B cell (primary cell): ENCODE data around the gene SYT6. TPM values are rescaled to one million over a fixed set of nuclear protein-coding genes. Genes with fewer than 3 reads are reported as not detected.
"Not testable (repeated sequence)": the region's sequence is repeated elsewhere in the genome, so short reads cannot be mapped to it uniquely, and the experiment has no call there.

Experiments
- ATAC-seq: fragments of 200-7000 bp; cut with Tn5 transposase; one replicate; pipeline ENCODE4 v1.10.0; 2021; ENCODE audit warnings: low read depth, mild to moderate bottlenecking, moderate number of reproducible peaks, moderate library complexity
- CTCF ChIA-PET: fragments of 350-600 bp; sonication (Branson Sonifier 250); formaldehyde crosslinking; loops from one replicate; lab custom pipeline; 2021; ENCODE audit warnings: antibody characterized with exemption, inconsistent platforms; lab: Charles Lee
- POLR2A ChIA-PET: fragments of 350-600 bp; sonication (Branson Sonifier 250); formaldehyde crosslinking; loops from one replicate; lab custom pipeline; 2021; ENCODE audit warnings: antibody characterized with exemption; lab: Charles Lee
- DNase-seq: peaks from one replicate; pipeline ENCODE4 v3.0.0; 2013
- H2AFZ ChIP-seq: 2 replicates; pipeline ENCODE4 v1.6.1; 2012; ENCODE audit warnings: mild to moderate bottlenecking, low read depth, low read length; ENCODE audit not compliant: insufficient read depth, poor library complexity, severe bottlenecking
- H3K27ac ChIP-seq, 2 donors: 1 replicate in 1 of 2; 2 replicates in 1 of 2; pipeline ENCODE4 v1.5.1; 2012 to 2013; ENCODE audit warnings: low read length in 2 of 2, mild to moderate bottlenecking in 2 of 2, moderate library complexity in 1 of 2
- H3K27me3 ChIP-seq, 4 experiments: fragments of 200-600 bp in 1 of 4; sonication (generic) in 1 of 4; replicated peaks in 1 of 4; 1 replicate in 2 of 4; 2 replicates in 2 of 4; pipeline versions ENCODE4 v1.6.1 to v1.7.0; 2013 to 2016; ENCODE audit warnings: low read length in 3 of 4, mild to moderate bottlenecking in 2 of 4, mixed read lengths in 1 of 4, moderate library complexity in 1 of 4; ENCODE audit not compliant: insufficient read depth in 4 of 4, control insufficient read depth in 3 of 4; ENCODE audit errors: control extremely low read depth in 1 of 4
- H3K36me3 ChIP-seq, 2 experiments: replicated peaks in 1 of 2; 1 replicate in 1 of 2; 2 replicates in 1 of 2; pipeline versions ENCODE4 v1.6.1 to v1.7.1; 2013; ENCODE audit warnings: low read length in 1 of 2; ENCODE audit not compliant: insufficient read depth in 2 of 2, control insufficient read depth in 1 of 2; ENCODE audit errors: control extremely low read depth in 1 of 2, extremely low read depth in 1 of 2
- H3K4me1 ChIP-seq, 2 donors: fragments of 200-600 bp in 1 of 2; sonication (generic) in 1 of 2; 1 replicate in 1 of 2; 2 replicates in 1 of 2; pipeline versions ENCODE4 v1.5.1 to v1.6.1; 2013 to 2017; ENCODE audit warnings: low read length in 2 of 2; ENCODE audit not compliant: control insufficient read depth in 2 of 2, insufficient read depth in 2 of 2
- H3K4me2 ChIP-seq: replicated peaks from 2 replicates; pipeline ENCODE3; 2012; ENCODE audit warnings: mild to moderate bottlenecking, low read depth, low read length; ENCODE audit not compliant: poor library complexity, severe bottlenecking
- H3K4me3 ChIP-seq, 5 experiments: fragments of 200-600 bp in 1 of 5; sonication (generic) in 1 of 5; 1 replicate in 3 of 5; 2 replicates in 2 of 5; pipeline versions ENCODE4 v1.5.1 to v1.7.0; 2011 to 2016; ENCODE audit warnings: low read length in 4 of 5, mild to moderate bottlenecking in 4 of 5, low read depth in 2 of 5, control low read depth in 1 of 5, moderate library complexity in 1 of 5; ENCODE audit not compliant: insufficient read depth in 1 of 5; ENCODE audit errors: control extremely low read depth in 1 of 5, extremely low read depth in 1 of 5
- H3K79me2 ChIP-seq: fragments of 200-600 bp; sonication (generic); one replicate; pipeline ENCODE4 v1.6.0; 2016; ENCODE audit warnings: low read length; ENCODE audit not compliant: control insufficient read depth, insufficient read depth
- H3K9ac ChIP-seq: fragments of 200-600 bp; sonication (generic); 2 replicates; pipeline ENCODE4 v1.6.1; 2017; ENCODE audit warnings: mild to moderate bottlenecking, low read length, moderate library complexity
- H3K9me3 ChIP-seq, 3 donors: one replicate each; pipeline versions ENCODE4 v1.6.1 to v1.7.1; 2013; ENCODE audit warnings: low read length in 2 of 3; ENCODE audit not compliant: control insufficient read depth in 2 of 3, insufficient read depth in 1 of 3; ENCODE audit errors: control extremely low read depth in 1 of 3
- H4K20me1 ChIP-seq: 2 replicates; pipeline ENCODE4 v1.6.0; 2012; ENCODE audit warnings: mild to moderate bottlenecking, low read length; ENCODE audit not compliant: insufficient read depth, control insufficient read depth, poor library complexity, severe bottlenecking
- H3K27ac Mint-ChIP-seq: one replicate; pipeline ENCODE4 v1.8.0; 2021; ENCODE audit warnings: mixed read lengths
- H3K27me3 Mint-ChIP-seq: one replicate; pipeline ENCODE4 v1.8.0; 2021; ENCODE audit warnings: mixed read lengths
- H3K4me1 Mint-ChIP-seq: one replicate; pipeline ENCODE4 v1.8.0; 2021; ENCODE audit warnings: mixed read lengths
- H3K4me3 Mint-ChIP-seq: one replicate; pipeline ENCODE4 v1.8.0; 2021; ENCODE audit warnings: mixed read lengths
- H3K9me3 Mint-ChIP-seq: one replicate; pipeline ENCODE4 v1.8.0; 2022; ENCODE audit warnings: mixed read lengths; ENCODE audit not compliant: insufficient read depth
- CTCF ChIP-seq: fragments of 200-600 bp; IDR thresholded peaks from one replicate; pipeline ENCODE4 v1.8.0; 2022; ENCODE audit warnings: antibody characterized with exemption, mild to moderate bottlenecking
- EZH2 ChIP-seq: IDR thresholded peaks from 2 replicates; pipeline ENCODE4 v1.6.1; 2012; ENCODE audit warnings: borderline replicate concordance, low read depth, mild to moderate bottlenecking, moderate library complexity, low read length; ENCODE audit not compliant: insufficient read depth, poor library complexity, severe bottlenecking
- WGBS: methylation state at CpG from one replicate; pipeline ENCODE4 v1.1.5; 2013; ENCODE audit warnings: missing lambda C conversion rate; ENCODE audit not compliant: insufficient coverage; 5-methylcytosine and 5-hydroxymethylcytosine counted together
- intact Hi-C: fragments of 100-400 bp; cut with micrococcal nuclease; formaldehyde crosslinking; loops from one replicate; pipeline ENCODE4 v1.10.0; 2022
- polyA plus RNA-seq: library from polyadenylated mRNA; depleted of rRNA; stranded (reverse); fragments of >200 nt; gene quantifications from 2 replicates; pipeline ENCODE4 v1.2.3, GENCODE V29; 2012
- total RNA-seq, 2 donors: library from RNA; stranded (reverse); fragments of 120-200 nt in 1 of 2; gene quantifications; 1 replicate in 1 of 2; 2 replicates in 1 of 2; pipeline versions ENCODE4 v1.2.3 to v1.2.4, GENCODE V29; 2013 to 2022

Gene SYT6
- total and polyA plus RNA-seq, 2 donors (not counting 1 experiment from before 2014, with no cell fraction given), result not detected

DNA sequence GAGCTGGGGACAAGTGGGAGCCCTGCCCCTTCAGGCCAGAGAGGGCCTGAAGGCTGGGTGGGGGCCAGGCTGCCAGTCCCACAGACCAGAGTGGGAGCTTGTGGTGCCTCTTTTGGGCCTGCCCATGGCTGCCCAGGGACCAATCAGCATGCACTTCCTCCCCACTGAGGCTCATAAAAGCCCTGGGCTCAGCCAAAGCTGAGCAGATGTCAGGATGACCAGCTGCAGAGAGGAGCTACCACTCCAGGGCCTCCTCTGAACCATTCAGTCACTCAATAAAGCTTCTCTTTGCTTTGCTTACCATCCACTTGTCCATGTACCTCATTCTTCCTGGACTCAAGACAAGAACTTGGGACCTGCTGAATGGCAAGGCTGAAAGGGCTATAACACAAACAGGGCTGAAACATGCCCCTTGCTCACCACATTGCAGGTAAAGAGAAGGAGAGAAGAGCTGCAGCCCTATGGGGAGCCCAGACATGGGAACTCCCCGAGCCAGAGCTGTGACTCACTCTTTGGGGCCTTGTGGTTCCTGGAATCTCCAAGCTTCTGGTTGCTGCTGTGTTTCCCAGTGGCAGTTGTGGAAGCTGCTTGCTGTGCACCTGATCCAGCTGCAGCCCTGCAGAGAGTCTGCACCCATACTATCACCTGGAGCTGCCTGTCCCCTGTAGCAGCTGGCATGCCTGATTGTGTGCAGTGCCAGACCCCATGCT is 92.4 kb downstream of the SYT6 start:
- H3K4me1 Mint-ChIP-seq, result no peaks in the 10 kb centered on the region
- peaks cover 20% of the 10 kb centered on the region for H3K27me3 Mint-ChIP-seq
- no peaks in the 10 kb centered on the region for H3K36me3 ChIP-seq
- no peak overlapping the region for H3K4me3 ChIP-seq
- ChIA-PET POLR2A (no interaction called here), CTCF (no interaction called here)
- no peak overlapping the region for H3K4me2 ChIP-seq
- 71% methylated on average over 1 of the region's 1 CpG for WGBS
- no peak overlapping the region for H3K9ac ChIP-seq
- no peak overlapping the region for H3K27ac Mint-ChIP-seq
- H3K27me3 ChIP-seq, result peaks cover 0 to under 1% (median 0%) of the 10 kb centered on the region in 4 experiments
- H4K20me1 ChIP-seq, result no peaks in the 10 kb centered on the region
- DNase-seq (no peak), ATAC-seq (no peak)
- no peaks in the 10 kb centered on the region for H3K79me2 ChIP-seq
- intact Hi-C loops, result no loop called here
- H3K9me3 Mint-ChIP-seq, result peaks cover 9% of the 10 kb centered on the region
- TF ChIP-seq EZH2 (no peak), CTCF (no peak)
- H2AFZ ChIP-seq, result no peak overlapping the region
- no peak overlapping the region for H3K4me3 Mint-ChIP-seq
- H3K9me3 ChIP-seq, result peaks cover 0 to 12% (median 9%) of the 10 kb centered on the region in 3 donors
- no peak overlapping the region for H3K27ac ChIP-seq
- H3K4me1 ChIP-seq, result no peaks in the 10 kb centered on the region

DNA sequence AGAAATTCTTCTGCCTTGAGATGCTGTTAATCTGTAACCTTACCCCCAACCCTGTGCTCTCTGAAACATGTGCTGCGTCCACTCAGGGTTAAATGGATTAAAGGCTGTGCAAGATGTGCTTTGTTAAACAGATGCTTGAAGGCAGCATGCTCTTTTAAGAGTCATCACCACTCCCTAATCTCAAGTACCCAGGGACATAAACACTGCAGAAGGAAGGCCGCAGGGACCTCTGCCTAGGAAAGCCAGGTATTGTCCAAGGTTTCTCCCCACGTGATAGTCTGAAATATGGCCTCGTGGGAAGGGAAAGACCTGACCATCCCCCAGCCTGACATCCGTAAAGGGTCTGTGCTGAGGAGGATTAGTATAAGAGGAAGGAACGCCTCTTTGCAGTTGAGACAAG is 95.4 kb downstream of the SYT6 start:
- H3K4me1 Mint-ChIP-seq, H3K4me3 ChIP-seq, H3K36me3 ChIP-seq, ATAC-seq, H3K4me3 Mint-ChIP-seq, H3K4me1 ChIP-seq, intact Hi-C loops, CTCF ChIA-PET, H3K9ac ChIP-seq, H4K20me1 ChIP-seq, H3K79me2 ChIP-seq, H3K27ac Mint-ChIP-seq, H3K27ac ChIP-seq, H2AFZ ChIP-seq, POLR2A ChIA-PET, H3K9me3 Mint-ChIP-seq, DNase-seq, H3K4me2 ChIP-seq, H3K27me3 ChIP-seq: not testable (repeated sequence)
- H3K27me3 Mint-ChIP-seq, result peaks cover 14% of the 10 kb centered on the region
- peaks cover 0 to 12% (median 9%) of the 10 kb centered on the region in 3 donors for H3K9me3 ChIP-seq
- WGBS, result no CpG with 5 or more reads among the region's 6 CpGs
